GM18907 (cell line): Measurements from ENCODE around the gene CPEB3.
A peak's percentile ranks its signal among the peaks of the same experiment; 100 is the strongest.
"Not testable (repeated sequence)": the region's sequence is repeated elsewhere in the genome, so short reads cannot be mapped to it uniquely, and the experiment has no call there.

Experiments
- ATAC-seq: cut with Tn5 transposase; IDR thresholded peaks from one replicate; pipeline ENCODE4 v1.9.1; 2021; ENCODE audit warnings: mild to moderate bottlenecking, moderate library complexity; ENCODE audit not compliant: unreplicated experiment

CPEB3 gene

DNA sequence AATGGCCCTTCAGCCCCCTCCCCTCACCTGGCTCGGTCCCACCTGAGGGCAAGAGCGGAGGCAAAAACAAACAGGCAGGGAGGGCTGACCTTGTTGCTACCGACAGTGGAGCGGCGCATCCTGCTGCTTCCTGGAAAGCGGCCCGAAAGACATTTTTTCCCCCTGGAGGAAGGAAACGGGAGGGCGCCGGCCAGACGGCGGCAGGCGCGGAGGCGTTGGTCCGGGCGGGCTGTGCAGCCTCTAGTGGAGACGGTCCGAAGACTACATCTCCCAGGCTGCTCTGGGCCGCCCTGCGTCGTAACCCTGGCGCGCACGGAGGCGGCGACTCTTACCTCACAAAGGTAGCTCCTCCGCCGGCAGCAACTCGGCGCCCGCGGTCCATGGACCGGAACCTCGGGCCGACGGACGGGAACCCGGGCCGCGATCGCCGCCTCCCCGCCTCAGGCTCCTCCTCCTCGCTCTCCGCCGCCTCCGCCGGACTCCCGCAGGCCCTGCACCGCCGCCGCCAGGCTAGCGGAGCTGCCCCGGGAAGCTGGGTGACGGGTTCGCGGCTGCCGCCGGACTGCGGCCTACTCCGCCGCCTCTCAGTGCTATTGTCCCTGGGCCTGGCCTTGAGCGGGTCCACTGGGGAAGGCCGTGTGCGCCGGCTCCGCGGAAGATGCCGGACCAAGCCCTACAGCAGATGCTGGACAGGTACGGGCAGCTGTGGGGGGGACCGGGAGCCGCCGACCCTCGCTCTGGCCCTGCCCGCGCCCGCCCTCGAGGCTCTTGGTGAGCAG lies at the start of gene CPEB3, which contains the start of gene MARCHF5:
TSS of gene CPEB3 (minus strand) at position 242 of the 779 bp plus-strand sequence. CDS start 50,728 bp downstream, outside the sequence.
TSS of gene MARCHF5 (plus strand) at position 331 of the 779 bp plus-strand sequence. CDS start at position 659, 328 bp downstream.
- peak; percentile 99 for ATAC-seq

DNA sequence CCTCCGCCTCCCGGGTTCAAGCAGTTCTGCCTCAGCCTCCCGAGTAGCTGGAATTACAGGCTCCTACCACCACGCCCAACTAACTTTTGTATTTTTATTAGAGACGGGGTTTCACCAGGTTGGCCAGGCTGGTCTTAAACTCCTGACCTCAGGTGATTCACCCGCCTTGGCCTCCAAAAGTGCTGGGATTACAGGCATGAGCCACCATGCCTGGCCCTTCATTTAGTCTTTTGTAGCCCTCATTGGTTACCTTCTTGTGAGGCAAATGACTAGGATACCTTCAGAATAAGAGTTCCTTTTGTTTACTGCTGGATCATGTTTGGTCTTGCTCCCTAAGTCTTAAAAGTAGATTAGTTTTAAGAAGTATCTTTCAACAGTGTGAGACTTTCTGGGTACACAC lies 39.0 kb upstream of the CPEB3 start:
- not testable (repeated sequence) for ATAC-seq

DNA sequence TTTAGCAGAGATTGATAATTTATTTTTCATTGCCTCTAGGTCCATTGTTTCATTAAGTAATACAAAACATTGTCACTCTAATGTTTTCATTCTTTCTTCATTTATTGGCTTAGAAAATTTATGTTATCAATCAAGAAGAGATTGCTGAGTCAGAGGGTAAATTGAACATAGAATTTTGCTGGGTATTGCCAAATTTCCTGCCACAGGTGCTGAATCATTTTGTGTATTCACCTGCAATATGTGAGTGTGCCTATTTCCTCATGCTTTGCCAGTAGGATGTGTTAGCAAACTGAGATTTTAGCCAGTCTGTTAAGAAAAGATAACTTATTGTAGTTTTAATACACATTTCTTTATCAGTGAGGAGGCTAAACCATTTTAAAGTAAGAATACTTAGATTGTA lies 38.1 kb upstream of the CPEB3 start:
- no peak for ATAC-seq

DNA sequence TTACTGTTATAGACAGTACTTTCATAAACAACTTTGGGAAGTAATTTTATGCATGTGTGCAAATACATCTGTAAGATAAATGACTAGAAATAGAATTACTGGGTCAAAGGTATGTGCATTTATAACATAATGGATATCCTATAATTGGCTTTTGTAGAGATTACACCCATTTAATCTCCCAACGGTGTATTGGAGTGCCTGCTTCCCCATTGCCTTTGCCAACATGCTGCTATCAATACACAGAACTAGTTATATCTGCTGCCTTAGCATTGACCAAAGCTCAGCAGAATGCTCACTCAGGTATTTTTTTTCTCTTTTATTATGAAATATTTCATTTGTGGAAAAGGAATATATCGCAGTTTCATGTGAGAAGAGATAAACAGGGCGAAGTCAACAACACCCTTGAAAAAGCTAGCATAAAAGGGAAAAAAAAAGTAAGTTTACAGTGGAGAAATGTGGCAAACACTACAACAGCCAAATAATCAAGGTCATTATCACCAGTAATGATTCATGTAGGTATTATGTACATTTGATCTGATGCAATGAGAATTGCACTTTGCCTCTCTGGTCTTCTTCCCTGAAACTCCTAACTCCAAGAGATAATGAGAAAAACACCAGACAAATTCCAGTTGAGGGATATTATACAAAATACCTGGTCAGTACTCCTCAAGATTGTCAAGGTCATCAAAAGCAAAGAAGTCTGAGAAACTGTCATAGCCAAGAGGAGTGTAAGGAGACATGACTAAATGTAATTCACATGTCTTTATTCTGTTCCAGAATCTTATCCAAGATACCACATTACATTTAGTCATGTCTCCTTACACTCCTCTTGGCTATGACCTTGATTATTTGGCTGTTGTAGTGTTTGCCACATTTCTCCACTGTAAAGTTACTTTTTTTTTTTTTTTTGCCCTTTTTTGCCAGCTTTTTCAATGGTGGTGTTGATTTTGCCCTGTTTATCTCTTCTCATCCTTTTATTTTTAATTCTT lies 36.9 kb upstream of the CPEB3 start:
- no peak for ATAC-seq

DNA sequence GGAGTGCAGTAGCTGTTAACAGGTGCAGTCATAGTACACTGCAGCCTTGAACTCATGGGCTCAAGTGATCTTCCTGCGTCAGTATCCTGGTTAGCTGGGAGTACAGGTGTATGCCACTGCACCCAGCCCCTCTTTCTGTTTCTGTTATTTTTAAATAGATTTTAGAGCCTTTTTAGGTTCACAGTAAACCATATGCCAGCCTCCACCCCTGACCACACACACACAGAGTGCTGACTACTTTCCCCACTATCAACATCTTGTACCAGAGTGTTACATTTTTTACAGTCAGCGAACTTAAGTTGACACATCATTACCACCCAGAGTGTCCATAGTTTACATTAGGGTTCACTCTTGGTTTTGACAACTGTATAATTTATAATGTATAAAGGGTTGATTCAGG lies 32.2 kb upstream of the CPEB3 start:
- no peak for ATAC-seq

DNA sequence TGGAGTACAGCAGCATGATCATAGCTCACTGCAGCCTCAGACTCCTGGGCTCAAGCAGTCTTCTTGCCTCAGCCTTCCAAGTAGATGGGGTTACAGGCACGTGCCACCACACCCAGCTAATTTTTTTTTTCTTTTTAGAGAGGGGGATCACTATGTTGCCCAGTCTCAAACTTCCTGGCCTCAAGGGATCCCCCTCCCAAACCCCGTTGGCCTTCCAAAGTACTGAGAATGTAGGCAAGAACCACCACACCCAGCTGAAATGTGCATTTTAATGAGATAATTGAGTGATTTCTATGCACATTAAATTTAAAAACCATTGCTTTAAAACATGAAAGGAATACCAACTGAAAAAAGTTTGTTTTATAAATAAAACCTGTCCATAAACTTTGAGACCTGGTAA lies 25.7 kb upstream of the CPEB3 start:
- no peak for ATAC-seq

DNA sequence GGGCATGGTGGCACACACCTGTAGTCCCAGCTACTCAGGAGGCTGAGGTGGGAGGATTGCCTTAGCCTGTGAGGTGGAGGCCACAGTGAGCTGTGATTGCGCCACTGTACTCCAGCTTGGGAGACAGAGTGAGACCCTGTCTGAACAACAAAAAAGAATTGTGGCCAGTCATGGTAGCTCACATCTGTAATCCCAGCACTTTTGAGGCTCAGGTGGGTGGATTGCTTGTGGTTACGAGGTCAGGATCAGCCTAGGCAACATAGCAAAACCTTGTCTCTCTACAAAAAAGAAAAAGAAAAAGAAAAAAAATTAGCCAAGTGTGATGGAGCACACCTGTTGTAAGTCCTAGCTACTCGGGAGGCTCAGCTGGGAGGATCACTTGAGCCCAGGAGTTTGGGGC lies 22.9 kb upstream of the CPEB3 start:
- ATAC-seq = no peak

DNA sequence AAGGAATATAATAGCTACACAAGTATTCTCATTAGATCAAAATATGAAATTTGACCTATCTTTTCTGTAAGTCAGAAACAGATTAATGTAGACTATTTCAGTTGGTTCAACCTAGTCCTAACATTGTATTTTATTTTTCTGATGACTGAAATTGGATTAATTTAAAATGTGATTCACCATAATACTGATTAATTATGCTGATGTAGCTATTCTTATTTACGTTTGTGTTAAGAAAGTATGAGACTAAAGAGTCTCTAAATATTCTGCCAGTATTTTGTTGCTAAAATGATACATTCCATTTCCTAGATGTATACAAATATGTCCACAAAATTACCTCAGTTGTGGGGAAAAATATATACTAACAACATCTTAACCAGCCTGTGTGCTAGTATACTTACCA lies 18.4 kb upstream of the CPEB3 start:
- no peak for ATAC-seq

DNA sequence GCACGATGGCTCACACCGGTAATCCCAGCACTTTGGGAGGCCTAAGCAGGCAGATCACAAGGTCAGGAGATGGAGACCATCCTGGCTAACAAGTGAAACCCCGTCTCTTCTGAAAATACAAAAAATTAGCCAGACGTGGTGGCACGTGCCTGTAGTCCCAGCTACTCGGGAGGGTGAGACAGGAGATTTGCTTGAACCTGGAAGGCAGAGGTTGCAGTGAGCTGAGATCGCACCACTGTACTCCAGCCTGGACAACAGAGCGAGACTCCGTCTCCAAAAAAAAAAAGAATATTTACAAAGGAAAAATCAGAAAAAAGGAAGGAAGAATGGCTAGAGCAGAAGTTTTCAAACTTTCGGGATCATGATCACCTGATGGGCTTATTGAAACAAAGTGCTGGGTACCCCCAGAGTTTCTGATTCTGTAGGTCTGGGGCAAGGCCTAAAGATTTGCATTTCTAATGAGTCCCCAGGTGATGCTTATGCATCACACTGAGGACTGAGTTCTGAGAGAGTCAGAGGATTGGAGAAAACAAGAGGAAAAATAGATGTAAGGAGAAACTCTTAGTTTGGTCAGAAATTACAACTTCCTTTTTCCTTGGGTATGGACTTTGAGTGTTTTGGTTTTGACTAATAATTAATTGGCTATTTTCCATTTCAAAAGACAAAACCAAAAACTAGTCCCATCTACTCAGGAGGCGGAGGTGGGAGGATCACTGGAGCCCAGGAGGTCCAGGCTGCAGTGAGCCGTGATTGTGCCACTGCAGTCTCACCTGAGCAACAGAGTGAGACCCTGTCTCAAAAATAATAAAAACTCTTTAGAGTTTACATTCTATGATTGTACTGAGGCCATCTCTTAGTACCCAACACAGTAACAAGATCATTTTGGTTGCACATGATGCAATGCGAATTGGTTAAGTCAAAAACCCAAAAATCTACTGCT lies 14.5 kb upstream of the CPEB3 start:
- ATAC-seq = no peak

DNA sequence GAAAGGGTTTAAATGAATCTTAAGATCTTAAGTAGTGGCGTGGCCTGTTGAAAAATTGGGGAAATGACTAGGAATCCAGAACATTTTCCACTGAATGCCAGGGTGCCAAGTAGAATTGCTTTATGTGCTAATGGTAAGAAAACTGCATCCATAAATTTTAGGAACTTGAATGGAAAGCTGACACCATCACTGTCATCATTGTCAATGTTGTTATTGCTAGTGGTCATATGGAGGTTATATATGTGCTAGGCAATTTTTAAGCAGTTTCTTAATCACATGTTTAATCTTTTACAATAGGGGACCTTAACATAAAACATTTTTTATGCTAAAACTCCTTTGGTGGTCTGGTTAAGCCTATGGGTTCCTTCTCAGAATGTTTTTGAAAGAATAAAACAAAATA lies 13.2 kb upstream of the CPEB3 start:
- ATAC-seq = no peak

DNA sequence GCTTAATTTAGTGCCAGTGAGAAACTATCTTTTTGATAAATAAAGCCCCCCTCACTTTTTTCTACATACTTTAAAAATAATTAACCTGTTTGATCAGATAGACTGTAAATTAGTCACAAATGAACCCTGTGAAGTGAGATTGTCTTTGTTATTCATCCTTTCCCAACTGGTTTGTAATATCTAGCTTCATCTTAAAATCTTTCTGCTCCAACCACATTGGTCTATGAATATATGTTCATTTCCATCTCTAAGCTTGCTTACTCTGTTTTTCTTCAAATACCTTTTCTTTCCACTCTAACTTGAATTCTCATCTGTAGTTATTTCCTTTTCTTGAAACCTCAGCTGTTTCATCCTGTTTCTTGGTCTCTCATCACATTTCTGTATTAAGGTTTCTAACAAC lies 12.2 kb upstream of the CPEB3 start:
- no peak for ATAC-seq

DNA sequence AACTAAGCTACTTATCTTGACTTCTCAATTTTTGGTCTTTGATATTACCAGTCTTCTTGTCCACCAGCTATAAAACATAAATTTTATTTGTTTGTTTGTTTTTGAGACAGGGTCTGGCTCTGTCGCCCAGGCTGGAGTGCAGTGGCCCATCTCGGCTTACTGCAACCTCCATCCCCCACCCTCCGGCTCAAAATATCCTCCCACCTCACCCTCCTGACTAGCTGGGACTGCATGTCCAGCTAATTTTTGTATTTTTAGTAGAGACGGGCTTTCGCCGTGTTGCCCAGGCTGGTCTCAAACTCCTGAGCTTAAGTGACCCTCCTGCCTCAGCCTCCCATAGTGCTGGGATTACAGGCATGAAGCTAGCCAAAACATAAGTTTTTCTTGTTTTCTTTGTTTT lies 7.6 kb upstream of the CPEB3 start:
- ATAC-seq = no peak

DNA sequence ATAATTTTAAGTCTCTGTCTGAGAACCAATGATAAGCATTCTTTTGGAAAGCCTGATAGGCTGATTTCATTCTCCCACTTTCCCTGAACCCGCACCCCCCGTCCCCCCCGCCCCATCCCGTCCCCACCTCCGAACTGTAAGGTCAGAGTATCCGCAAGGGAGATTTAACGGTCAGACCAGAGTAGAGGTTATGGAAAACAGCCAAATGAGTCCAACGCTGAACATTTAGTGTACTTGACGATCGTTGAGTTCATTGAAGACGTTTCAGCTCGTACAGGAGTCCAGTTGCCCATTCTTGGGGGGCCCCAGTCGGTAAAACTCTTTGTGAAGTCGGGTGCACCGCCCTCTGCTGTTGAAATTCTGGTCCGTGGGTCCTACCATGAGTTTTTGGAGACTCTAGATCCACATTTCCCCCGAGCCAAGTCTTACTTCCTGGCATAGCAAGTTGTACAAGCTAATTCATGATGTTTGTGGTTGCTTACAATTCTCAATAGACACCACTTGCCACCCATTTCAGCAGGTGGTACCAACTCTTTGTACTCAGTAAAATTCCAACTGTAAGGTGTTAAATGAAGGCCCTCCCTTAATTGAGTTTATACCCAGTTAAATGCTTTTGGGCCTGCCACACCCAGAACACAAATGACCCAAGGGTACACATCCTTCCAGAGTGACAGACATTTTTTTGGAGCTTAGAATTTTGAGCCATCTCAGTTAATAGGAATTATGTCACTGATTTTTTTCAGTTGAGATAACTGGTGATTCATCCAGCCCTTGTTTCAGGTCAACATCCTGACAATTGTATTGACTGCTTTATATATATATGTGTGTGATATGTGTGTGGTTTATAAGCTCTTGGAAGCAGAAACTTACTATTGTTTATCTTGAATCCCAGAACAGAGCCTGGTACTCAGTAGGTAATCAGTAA lies 1.3 kb upstream of the CPEB3 start:
- ATAC-seq = no peak

DNA sequence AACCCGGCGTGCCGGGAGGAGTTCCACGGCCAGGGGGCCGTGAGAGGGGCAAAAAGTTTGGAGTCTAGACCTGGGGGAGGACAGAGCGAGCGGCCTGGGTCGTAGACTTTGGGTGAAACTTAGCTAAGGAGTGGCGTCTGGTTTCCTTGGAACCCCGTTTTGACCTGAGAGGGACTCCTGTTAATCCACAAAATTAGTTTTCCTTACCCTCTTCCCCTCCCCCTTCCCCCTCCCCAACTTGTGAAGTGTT lies 663 bp upstream of the CPEB3 start:
- no peak for ATAC-seq

DNA sequence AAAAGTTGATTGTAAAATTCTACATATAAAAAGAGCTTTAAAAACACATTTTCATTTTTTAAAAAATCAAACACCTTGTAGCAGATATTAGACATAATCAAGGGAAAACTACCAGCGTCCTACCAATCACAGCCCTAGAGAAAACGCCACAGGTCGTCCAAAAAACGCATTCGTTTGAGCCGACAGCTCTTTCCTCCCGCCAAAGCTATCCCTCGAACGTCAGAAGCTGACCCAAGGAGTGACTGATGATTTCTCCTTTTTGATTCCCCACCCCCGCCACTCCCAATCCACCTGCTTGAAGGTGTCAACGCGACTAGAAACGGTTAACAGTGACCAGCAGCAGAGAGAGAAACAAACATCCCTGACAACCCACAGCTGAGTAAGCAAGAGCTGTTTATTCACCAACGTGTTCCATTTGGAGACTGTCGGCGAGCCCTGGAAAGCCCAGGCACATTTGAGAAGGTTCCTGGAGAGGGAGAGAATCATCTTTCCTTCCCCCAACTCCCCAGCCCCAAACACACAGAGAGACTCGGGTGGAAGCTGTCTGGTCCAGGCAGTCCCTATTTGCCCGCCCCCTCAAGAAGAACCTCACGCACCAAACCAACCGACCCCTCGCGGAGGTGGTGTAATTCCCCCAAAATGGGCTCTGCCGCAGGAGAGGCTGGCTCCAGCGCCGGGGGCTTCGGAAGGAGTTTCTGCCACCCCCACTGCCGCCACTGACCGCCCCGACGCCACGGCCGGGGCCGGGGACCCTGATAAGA lies 622 bp downstream of the CPEB3 start:
- peak; percentile 25 for ATAC-seq

DNA sequence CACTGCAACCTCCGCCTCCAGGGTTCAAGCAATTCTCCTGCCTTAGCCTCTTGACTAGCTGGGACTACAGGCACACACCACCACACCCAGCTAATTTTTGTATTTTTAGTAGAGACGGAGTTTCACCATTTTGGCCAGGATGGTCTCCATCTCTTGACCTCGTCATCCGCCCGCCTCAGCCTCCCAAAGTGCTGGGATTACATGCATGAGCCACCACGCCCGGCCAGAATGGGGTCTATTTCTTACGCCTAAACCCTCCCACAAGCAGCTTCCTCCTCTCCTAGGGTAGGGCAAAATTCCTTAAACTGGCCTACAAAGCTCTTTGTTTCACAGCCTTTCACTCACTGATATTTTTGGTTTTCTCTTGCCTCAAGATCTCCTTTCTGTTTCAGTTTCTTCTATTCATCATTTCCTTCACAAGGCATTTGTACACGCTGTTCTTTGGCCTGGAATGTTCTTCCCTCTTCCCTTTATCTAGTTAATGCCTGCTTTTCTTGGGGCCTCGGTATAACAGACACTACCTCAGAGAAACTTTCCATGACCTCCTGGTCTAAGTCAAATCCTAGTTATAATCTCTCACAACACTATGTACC lies 6.7 kb downstream of the CPEB3 start:
- ATAC-seq = no peak

DNA sequence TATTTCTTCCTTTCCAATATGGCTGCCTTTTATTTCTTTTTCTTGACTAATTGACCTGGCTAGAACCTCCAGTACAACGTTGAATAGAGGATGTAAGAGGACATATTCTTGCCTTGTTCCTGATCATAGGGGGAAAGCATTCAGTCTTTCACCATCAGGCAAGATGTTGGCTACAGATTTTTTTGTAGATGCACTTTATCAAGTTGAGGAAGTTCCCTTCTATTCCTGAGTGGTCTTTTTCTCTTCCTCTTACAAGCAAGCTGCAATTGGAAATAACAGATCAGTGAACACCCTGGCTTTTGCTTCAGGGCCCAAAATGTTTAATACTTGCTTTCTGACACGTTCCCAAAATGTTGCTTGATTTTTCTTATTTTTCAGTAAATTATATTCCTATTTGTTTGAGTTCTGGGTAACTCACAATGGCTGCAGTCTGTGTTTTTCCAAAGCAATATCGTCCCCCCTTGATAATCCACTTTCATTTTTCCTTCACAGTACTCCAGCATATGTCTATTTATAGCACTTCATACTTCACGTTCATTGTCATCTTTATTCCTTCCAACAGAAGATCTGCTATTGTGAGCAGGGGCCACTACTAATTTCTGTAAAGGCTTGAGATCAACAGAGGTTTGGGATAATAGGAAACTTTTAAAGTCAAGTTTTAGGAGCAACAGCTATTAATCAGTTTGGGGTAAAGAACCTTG lies 11.7 kb downstream of the CPEB3 start:
- no peak for ATAC-seq

DNA sequence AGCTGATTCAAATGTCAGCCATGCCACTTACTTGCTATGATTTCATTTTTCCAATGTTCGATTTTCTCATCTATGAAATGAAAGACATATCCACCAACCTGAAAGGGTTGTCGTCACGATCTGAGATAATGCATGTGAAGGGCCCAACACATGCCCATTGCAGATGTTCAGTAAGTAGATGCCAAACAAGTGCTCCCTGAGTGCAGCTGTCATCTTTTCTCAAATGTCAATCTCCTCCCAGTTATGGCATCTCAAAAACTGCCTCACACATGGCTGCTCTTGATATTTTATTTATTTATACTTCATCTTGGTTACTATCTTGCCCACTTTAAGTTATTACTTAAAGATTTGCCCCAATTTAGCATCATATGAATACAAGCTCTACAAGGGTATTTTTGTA lies 16.8 kb downstream of the CPEB3 start:
- no peak for ATAC-seq
